BE2C (cell line): ENCODE measurements around the gene TBXA2R.

ENCODE experiments used
- DNase-seq: peaks from one replicate; pipeline ENCODE4 v3.0.0-alpha.2; 2020
- H3K27me3 ChIP-seq: fragments of 250-450 bp; sonication (Bioruptor Pico); 2 replicates; pipeline ENCODE4 v1.5.1; 2020; ENCODE audit warnings: mild to moderate bottlenecking
- H3K36me3 ChIP-seq: fragments of 250-450 bp; sonication (Bioruptor Pico); 2 replicates; pipeline ENCODE4 v1.5.1; 2020; ENCODE audit warnings: mild to moderate bottlenecking
- H3K4me1 ChIP-seq: fragments of 250-450 bp; sonication (Bioruptor Pico); 2 replicates; pipeline ENCODE4 v1.5.1; 2020
- H3K4me3 ChIP-seq: 2 replicates; pipeline ENCODE4 v1.5.1; 2011; ENCODE audit warnings: low read depth, low read length
- H3K9me3 ChIP-seq: fragments of 250-450 bp; sonication (Bioruptor Pico); 2 replicates; pipeline ENCODE4 v1.5.1; 2020
- CTCF ChIP-seq: IDR thresholded peaks from 2 replicates; pipeline ENCODE4 v1.5.1; 2012; ENCODE audit warnings: mild to moderate bottlenecking, low read depth, low read length

Gene TBXA2R

GRCh38 chr19:3645726-3646125 is 39.1 kb upstream of the TBXA2R start:
- DNase-seq: no peak
- H3K36me3 ChIP-seq: no peaks in the 10 kb centered on the region; the same call in 1 of the 2 replicates
- no peak overlapping the region for H3K4me3 ChIP-seq
- no peak for TF ChIP-seq CTCF
- H3K4me1 ChIP-seq: no peaks in the 10 kb centered on the region; the same call in 1 of the 2 replicates
- no peaks in the 10 kb centered on the region for H3K9me3 ChIP-seq
- no peaks in the 10 kb centered on the region for H3K27me3 ChIP-seq

- no peak for DNase-seq
- no peaks in the 10 kb centered on the region for H3K27me3 ChIP-seq
- no peaks in the 10 kb centered on the region for H3K9me3 ChIP-seq
- H3K36me3 ChIP-seq: no peaks in the 10 kb centered on the region; the same call in 1 of the 2 replicates
- TF ChIP-seq CTCF: no peak
- H3K4me3 ChIP-seq: no peak overlapping the region
- H3K4me1 ChIP-seq: no peaks in the 10 kb centered on the region; the same call in 1 of the 2 replicates
Observed at GRCh38 chr19:3645067-3645396, 38.4 kb upstream of the TBXA2R start.

GRCh38 chr19:3644351-3645066 is 37.8 kb upstream of the TBXA2R start:
- Histone ChIP-seq H3K27me3 (no peaks in the 10 kb centered on the region), H3K36me3 (no peaks in the 10 kb centered on the region; the same call in 1 of the 2 replicates), H3K4me1 (no peaks in the 10 kb centered on the region; the same call in 1 of the 2 replicates), H3K4me3 (no peak overlapping the region), H3K9me3 (no peaks in the 10 kb centered on the region)
- DNase-seq: peak; percentile 47
- TF ChIP-seq CTCF: no peak

- Histone ChIP-seq H3K36me3 (no peaks in the 10 kb centered on the region; the same call in 1 of the 2 replicates), H3K9me3 (no peaks in the 10 kb centered on the region)
Observed at GRCh38 chr19:3643674-3644313, 37.1 kb upstream of the TBXA2R start.

GRCh38 chr19:3642987-3643673 is 36.5 kb upstream of the TBXA2R start:
- H3K4me1 ChIP-seq: no peaks in the 10 kb centered on the region; the same call in 1 of the 2 replicates
- no peaks in the 10 kb centered on the region; the same call in 1 of the 2 replicates for H3K36me3 ChIP-seq
- no peak for TF ChIP-seq CTCF
- H3K4me3 ChIP-seq: no peak overlapping the region
- H3K9me3 ChIP-seq: no peaks in the 10 kb centered on the region
- peak; percentile 53 for DNase-seq
- H3K27me3 ChIP-seq: no peaks in the 10 kb centered on the region

More at GRCh38 chr19:3643674-3644313, 37.1 kb upstream of the TBXA2R start:
- Histone ChIP-seq H3K4me3 (no peak overlapping the region), H3K27me3 (no peaks in the 10 kb centered on the region), H3K4me1 (no peaks in the 10 kb centered on the region; the same call in 1 of the 2 replicates)
- no peak for TF ChIP-seq CTCF
- no peak for DNase-seq
